Progenitor cell of endocrine pancreas (in vitro differentiated cells): Measurements from ENCODE around the gene SHISA6. TPM values are rescaled to one million over a fixed set of nuclear protein-coding genes. Genes with fewer than 3 reads are reported as not detected.
A peak's percentile ranks its signal among the peaks of the same experiment; 100 is the strongest.

Experiments used
- DNase-seq: peaks from one replicate; pipeline ENCODE4 v3.0.0; 2021; ENCODE audit warnings: low spot score; ENCODE audit not compliant: unreplicated experiment
- H3K27ac Mint-ChIP-seq: 2 replicates; pipeline ENCODE4 v1.8.0; 2021; ENCODE audit warnings: mild to moderate bottlenecking, moderate library complexity, mixed read lengths
- H3K27me3 Mint-ChIP-seq: 2 replicates; pipeline ENCODE4 v1.8.0; 2021; ENCODE audit warnings: mixed read lengths
- H3K36me3 Mint-ChIP-seq: 2 replicates; pipeline ENCODE4 v1.8.0; 2022; ENCODE audit warnings: mixed read lengths; ENCODE audit not compliant: insufficient read depth
- H3K4me1 Mint-ChIP-seq: 2 replicates; pipeline ENCODE4 v1.8.0; 2021; ENCODE audit warnings: low read depth, mixed read lengths
- H3K4me3 Mint-ChIP-seq: 2 replicates; pipeline ENCODE4 v1.8.0; 2021; ENCODE audit warnings: low read depth, mild to moderate bottlenecking, moderate library complexity, mixed read lengths
- H3K9me3 Mint-ChIP-seq: 2 replicates; pipeline ENCODE4 v1.8.0; 2021; ENCODE audit warnings: low read depth, mixed read lengths
- CTCF ChIP-seq: fragments of 200-600 bp; sonication (generic); IDR thresholded peaks from one replicate; pipeline ENCODE4 v1.5.0; 2021; ENCODE audit warnings: antibody characterized with exemption, mild to moderate bottlenecking; ENCODE audit not compliant: unreplicated experiment
- total RNA-seq: library from RNA; stranded (reverse); gene quantifications from 2 replicates; pipeline ENCODE4 v1.2.1, GENCODE V29; 2021

The SHISA6 gene
- total RNA-seq, 1 donor from 2014 or later, result 1.0 TPM

- H3K36me3 Mint-ChIP-seq, result no peaks in the 10 kb centered on the region
- no peaks in the 10 kb centered on the region for H3K4me1 Mint-ChIP-seq
- no peak overlapping the region for H3K4me3 Mint-ChIP-seq
- no peak overlapping the region for H3K27ac Mint-ChIP-seq
- TF ChIP-seq CTCF, result no peak
- DNase-seq, result no peak
- no peaks in the 10 kb centered on the region for H3K9me3 Mint-ChIP-seq
- H3K27me3 Mint-ChIP-seq, result peaks cover 13% of the 10 kb centered on the region
Measured at GRCh38 chr17:11326492-11326891, 85.5 kb downstream of the SHISA6 start.

- H3K4me1 Mint-ChIP-seq, result peaks cover 3% of the 10 kb centered on the region
- peaks cover 19% of the 10 kb centered on the region for H3K27me3 Mint-ChIP-seq
- no peak for TF ChIP-seq CTCF
- no peaks in the 10 kb centered on the region for H3K9me3 Mint-ChIP-seq
- no peak overlapping the region for H3K27ac Mint-ChIP-seq
- DNase-seq, result no peak
- H3K36me3 Mint-ChIP-seq, result no peaks in the 10 kb centered on the region
- no peak overlapping the region for H3K4me3 Mint-ChIP-seq
Measured at GRCh38 chr17:11328770-11329169, 87.8 kb downstream of the SHISA6 start.

GRCh38 chr17:11330006-11330405, 89.0 kb downstream of the SHISA6 start:
- Mint-ChIP-seq H3K4me3 (no peak overlapping the region), H3K36me3 (no peaks in the 10 kb centered on the region), H3K27me3 (peaks cover 19% of the 10 kb centered on the region), H3K27ac (no peak overlapping the region), H3K4me1 (peaks cover 3% of the 10 kb centered on the region), H3K9me3 (no peaks in the 10 kb centered on the region)
- TF ChIP-seq CTCF, result no peak
- no peak for DNase-seq

GRCh38 chr17:11330826-11331225, 89.8 kb downstream of the SHISA6 start:
- Mint-ChIP-seq H3K36me3 (no peaks in the 10 kb centered on the region), H3K4me1 (peaks cover 3% of the 10 kb centered on the region), H3K9me3 (no peaks in the 10 kb centered on the region), H3K27me3 (peaks cover 19% of the 10 kb centered on the region), H3K4me3 (no peak overlapping the region), H3K27ac (no peak overlapping the region)
- no peak for DNase-seq
- TF ChIP-seq CTCF, result no peak

- peak overlapping the region; percentile 15 for H3K27ac Mint-ChIP-seq
- no peaks in the 10 kb centered on the region for H3K36me3 Mint-ChIP-seq
- no peak for DNase-seq
- peaks cover 22% of the 10 kb centered on the region for H3K27me3 Mint-ChIP-seq
- TF ChIP-seq CTCF, result no peak
- H3K4me3 Mint-ChIP-seq, result no peak overlapping the region
- H3K4me1 Mint-ChIP-seq, result peaks cover 3% of the 10 kb centered on the region
- H3K9me3 Mint-ChIP-seq, result no peaks in the 10 kb centered on the region
Measured at GRCh38 chr17:11331547-11332513, 90.8 kb downstream of the SHISA6 start.
